PC-9 (cell line): Measurements from ENCODE around the gene CKM.

ENCODE experiments used
- EZH2 ChIP-seq: fragments of 200-600 bp; sonication (generic); IDR thresholded peaks from 2 replicates; pipeline ENCODE4 v1.8.0; 2017; ENCODE audit warnings: antibody characterized with exemption, low read depth
- TF ChIP-seq, protein P1 (sequence below): fragments of 200-600 bp; sonication (generic); conservative IDR thresholded peaks from 2 replicates; pipeline ENCODE4 v1.6.1; 2017; ENCODE audit warnings: mixed run types, antibody characterized with exemption, mild to moderate bottlenecking, moderate library complexity

DNA sequence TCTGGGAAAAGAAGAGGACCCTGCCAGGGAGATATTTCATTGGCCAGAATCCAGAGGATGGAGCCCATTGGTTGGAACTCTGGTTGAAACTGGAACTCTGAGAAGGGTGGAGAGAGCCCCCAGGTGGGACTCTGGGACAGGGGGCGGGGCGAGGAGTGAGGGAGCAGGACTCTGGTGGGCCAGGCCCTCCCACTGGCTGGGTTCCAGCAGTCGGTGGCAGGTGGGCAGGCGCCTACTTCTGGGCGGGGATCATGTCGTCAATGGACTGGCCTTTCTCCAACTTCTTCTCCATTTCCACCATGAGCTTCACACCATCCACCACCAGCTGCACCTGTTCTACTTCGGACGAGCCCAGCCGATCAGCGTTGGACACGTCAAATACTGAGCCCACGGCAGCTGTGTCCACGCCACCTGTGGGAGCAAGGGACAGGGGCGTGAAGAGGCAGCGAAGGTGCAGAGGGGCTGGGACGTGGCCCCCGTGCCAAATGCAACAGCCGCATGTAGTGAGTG, 16.1 kb downstream of the CKM start:
- TF ChIP-seq, protein P1, sequence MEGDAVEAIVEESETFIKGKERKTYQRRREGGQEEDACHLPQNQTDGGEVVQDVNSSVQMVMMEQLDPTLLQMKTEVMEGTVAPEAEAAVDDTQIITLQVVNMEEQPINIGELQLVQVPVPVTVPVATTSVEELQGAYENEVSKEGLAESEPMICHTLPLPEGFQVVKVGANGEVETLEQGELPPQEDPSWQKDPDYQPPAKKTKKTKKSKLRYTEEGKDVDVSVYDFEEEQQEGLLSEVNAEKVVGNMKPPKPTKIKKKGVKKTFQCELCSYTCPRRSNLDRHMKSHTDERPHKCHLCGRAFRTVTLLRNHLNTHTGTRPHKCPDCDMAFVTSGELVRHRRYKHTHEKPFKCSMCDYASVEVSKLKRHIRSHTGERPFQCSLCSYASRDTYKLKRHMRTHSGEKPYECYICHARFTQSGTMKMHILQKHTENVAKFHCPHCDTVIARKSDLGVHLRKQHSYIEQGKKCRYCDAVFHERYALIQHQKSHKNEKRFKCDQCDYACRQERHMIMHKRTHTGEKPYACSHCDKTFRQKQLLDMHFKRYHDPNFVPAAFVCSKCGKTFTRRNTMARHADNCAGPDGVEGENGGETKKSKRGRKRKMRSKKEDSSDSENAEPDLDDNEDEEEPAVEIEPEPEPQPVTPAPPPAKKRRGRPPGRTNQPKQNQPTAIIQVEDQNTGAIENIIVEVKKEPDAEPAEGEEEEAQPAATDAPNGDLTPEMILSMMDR = no peak
- no peak for TF ChIP-seq EZH2
